Measurements from ENCODE around the gene DPF3. TPM values are rescaled to one million over a fixed set of nuclear protein-coding genes. Genes with fewer than 3 reads are reported as not detected.

Gene DPF3
- polyA plus RNA-seq, 1 experiment: 3.6 TPM

- DNase-seq (ENCODE audit: low read depth): no peak
- ChIA-PET POLR2A (no interaction called here), CTCF (interaction anchor here (0.8 to 1.9 kb wide), 4 partner anchors 13 to 379 kb away, joined by 3 to 7 read pairs (median 5); no protein-coding TSS in a partner anchor)
- H3K27me3 ChIP-seq (ENCODE audit: control insufficient read depth, insufficient read depth, low read length): no peaks in the 10 kb centered on the region
- H3K36me3 ChIP-seq (ENCODE audit: control insufficient read depth, insufficient read depth, low read length): no peaks in the 10 kb centered on the region
- TF ChIP-seq, protein P1, sequence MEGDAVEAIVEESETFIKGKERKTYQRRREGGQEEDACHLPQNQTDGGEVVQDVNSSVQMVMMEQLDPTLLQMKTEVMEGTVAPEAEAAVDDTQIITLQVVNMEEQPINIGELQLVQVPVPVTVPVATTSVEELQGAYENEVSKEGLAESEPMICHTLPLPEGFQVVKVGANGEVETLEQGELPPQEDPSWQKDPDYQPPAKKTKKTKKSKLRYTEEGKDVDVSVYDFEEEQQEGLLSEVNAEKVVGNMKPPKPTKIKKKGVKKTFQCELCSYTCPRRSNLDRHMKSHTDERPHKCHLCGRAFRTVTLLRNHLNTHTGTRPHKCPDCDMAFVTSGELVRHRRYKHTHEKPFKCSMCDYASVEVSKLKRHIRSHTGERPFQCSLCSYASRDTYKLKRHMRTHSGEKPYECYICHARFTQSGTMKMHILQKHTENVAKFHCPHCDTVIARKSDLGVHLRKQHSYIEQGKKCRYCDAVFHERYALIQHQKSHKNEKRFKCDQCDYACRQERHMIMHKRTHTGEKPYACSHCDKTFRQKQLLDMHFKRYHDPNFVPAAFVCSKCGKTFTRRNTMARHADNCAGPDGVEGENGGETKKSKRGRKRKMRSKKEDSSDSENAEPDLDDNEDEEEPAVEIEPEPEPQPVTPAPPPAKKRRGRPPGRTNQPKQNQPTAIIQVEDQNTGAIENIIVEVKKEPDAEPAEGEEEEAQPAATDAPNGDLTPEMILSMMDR (IDR thresholded peaks at IDR 0.05; ENCODE audit: insufficient read depth, low read depth, low read length): 0 out of 2 replicates have a peak, but pooled peaks have one; percentile 23
- peak overlapping the region; percentile 56 for H3K4me3 ChIP-seq (ENCODE audit: low read depth, low read length)
These were observed 1.6 kb downstream of the DPF3 start for GRCh38 chr14:72892103-72892878.

- CTCF ChIA-PET: interaction anchor here (0.8 to 1.9 kb wide), 4 partner anchors 13 to 378 kb away, joined by 3 to 7 read pairs (median 5); no protein-coding TSS in a partner anchor
- POLR2A ChIA-PET: no interaction called here
- TF ChIP-seq, protein P1 (IDR thresholded peaks at IDR 0.05; ENCODE audit: insufficient read depth, low read depth, low read length): no peak
- Histone ChIP-seq H3K4me3 (ENCODE audit: low read depth, low read length) (peak overlapping the region; percentile 56), H3K36me3 (ENCODE audit: control insufficient read depth, insufficient read depth, low read length) (no peaks in the 10 kb centered on the region), H3K27me3 (ENCODE audit: control insufficient read depth, insufficient read depth, low read length) (no peaks in the 10 kb centered on the region)
- no peak for DNase-seq (ENCODE audit: low read depth)
These were observed 2.2 kb downstream of the DPF3 start for GRCh38 chr14:72891666-72892102.

- TF ChIP-seq, protein P1 (IDR thresholded peaks at IDR 0.05; ENCODE audit: insufficient read depth, low read depth, low read length): no peak
- POLR2A ChIA-PET: no interaction called here
- H3K36me3 ChIP-seq (ENCODE audit: control insufficient read depth, insufficient read depth, low read length): no peaks in the 10 kb centered on the region
- no peak overlapping the region for H3K4me3 ChIP-seq (ENCODE audit: low read depth, low read length)
- CTCF ChIA-PET: interaction anchor here (1.0 to 2.6 kb wide), 3 partner anchors 152 to 379 kb away, joined by 3 to 12 read pairs (median 3); no protein-coding TSS in a partner anchor
- no peaks in the 10 kb centered on the region for H3K27me3 ChIP-seq (ENCODE audit: control insufficient read depth, insufficient read depth, low read length)
- DNase-seq (ENCODE audit: low read depth): no peak
These were observed 4.5 kb downstream of the DPF3 start for GRCh38 chr14:72889366-72889765.

DNA sequence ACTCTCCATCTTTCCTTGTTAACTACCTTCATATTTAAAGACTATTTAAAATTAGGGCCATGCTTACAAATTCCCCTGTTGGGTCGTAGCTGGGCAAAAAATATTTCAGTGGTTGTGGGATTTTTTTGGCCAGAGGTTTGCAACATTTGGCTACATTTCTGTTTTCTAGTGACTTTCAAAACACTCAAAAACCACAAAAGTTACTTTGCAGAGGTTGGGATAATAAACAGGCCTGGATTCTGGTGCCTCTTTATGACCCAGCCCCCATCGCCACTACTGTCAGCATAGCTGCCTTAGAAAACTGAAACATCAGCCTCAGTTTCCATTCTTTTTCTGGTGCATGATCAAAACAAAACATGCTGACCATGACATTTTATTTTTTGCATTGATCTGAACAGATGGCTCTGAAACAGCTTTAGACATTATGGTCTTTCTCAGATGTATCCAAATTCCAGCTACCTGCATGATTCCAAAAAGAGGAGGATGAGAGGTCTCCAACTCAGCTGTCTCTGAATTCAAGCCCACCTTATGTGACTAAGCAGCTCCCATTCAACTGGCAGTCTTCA lies 5.2 kb downstream of the DPF3 start:
- CTCF ChIA-PET: interaction anchor here (1.0 to 2.6 kb wide), 5 partner anchors 151 to 379 kb away, joined by 3 to 12 read pairs (median 3); no protein-coding TSS in a partner anchor
- no peaks in the 10 kb centered on the region for H3K36me3 ChIP-seq (ENCODE audit: control insufficient read depth, insufficient read depth, low read length)
- H3K27me3 ChIP-seq (ENCODE audit: control insufficient read depth, insufficient read depth, low read length): no peaks in the 10 kb centered on the region
- H3K4me3 ChIP-seq (ENCODE audit: low read depth, low read length): no peak overlapping the region
- TF ChIP-seq, protein P1 (IDR thresholded peaks at IDR 0.05; ENCODE audit: insufficient read depth, low read depth, low read length): no peak
- DNase-seq (ENCODE audit: low read depth): no peak
- POLR2A ChIA-PET: no interaction called here

DNA sequence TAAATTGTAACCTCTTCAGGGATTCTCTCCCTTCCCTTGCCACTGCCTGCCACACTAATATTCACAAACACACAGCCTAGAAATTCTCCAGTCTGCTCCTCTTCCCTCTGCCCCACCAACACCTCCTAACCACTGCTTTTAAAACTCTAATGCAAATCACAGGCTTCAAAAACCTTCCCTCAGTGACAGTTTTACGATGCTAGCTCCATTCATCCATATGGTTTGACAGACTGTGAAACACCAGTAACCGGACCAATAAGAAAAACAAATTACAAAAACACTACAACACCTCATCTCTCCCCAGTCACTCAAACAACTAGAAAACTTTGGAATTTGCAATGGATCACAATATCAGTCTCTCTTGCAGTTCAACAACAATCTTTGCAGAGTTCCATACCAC lies 5.7 kb downstream of the DPF3 start:
- DNase-seq (ENCODE audit: low read depth): no peak
- ChIA-PET POLR2A (no interaction called here), CTCF (interaction anchor here (1.2 to 2.6 kb wide), 3 partner anchors 371 to 375 kb away, joined by 3 to 12 read pairs (median 3); no protein-coding TSS in a partner anchor)
- Histone ChIP-seq H3K36me3 (ENCODE audit: control insufficient read depth, insufficient read depth, low read length) (no peaks in the 10 kb centered on the region), H3K4me3 (ENCODE audit: low read depth, low read length) (no peak overlapping the region), H3K27me3 (ENCODE audit: control insufficient read depth, insufficient read depth, low read length) (no peaks in the 10 kb centered on the region)
- TF ChIP-seq, protein P1 (IDR thresholded peaks at IDR 0.05; ENCODE audit: insufficient read depth, low read depth, low read length): no peak
